ENCODE results near the gene IGSF9. TPM values are rescaled to one million over a fixed set of nuclear protein-coding genes. Genes with fewer than 3 reads are reported as not detected.

IGSF9 gene
- total and polyA plus RNA-seq, 2 experiments from 2014 or later: 10.3 to 27.6 TPM

GRCh38 chr1:159978107-159978398, 32.6 kb upstream of the IGSF9 start (continued):
- TF ChIP-seq ZNF462 (CRISPR knock-in tag; IDR thresholded peaks at IDR 0.05): no peak

GRCh38 chr1:159977364-159978106, 32.1 kb upstream of the IGSF9 start:
- Histone ChIP-seq H3K9me2 (ENCODE audit: insufficient read depth) (0 out of 2 replicates have a peak, but pooled peaks cover 5% of the 10 kb centered on the region), H3K4me2 (no peak overlapping the region), H3K4me3 (no peak overlapping the region), H2AFZ (no peak overlapping the region), H4K20me1 (replicated peaks; ENCODE audit: insufficient read depth) (no peaks in the 10 kb centered on the region), H3K36me3 (ENCODE audit: insufficient read depth) (no peaks in the 10 kb centered on the region), H3K4me1 (ENCODE audit: insufficient read depth) (no peaks in the 10 kb centered on the region), H3K27ac (ENCODE audit: low read depth) (no peak overlapping the region), H3K27me3 (ENCODE audit: insufficient read depth) (peaks cover 3% of the 10 kb centered on the region; the same call in 1 of the 2 replicates), H3K79me2 (replicated peaks; ENCODE audit: insufficient read depth) (no peaks in the 10 kb centered on the region), H3F3A (replicated peaks; ENCODE audit: low read depth) (no peaks in the 10 kb centered on the region)
- DNase-seq (ENCODE audit: low spot score): no peak
- Mint-ChIP-seq H3K36me3 (ENCODE audit: low read depth) (no peaks in the 10 kb centered on the region), H3K9me3 (no peaks in the 10 kb centered on the region), H3K27me3 (ENCODE audit: insufficient read depth, low read depth, poor library complexity) (peaks cover 5% of the 10 kb centered on the region), H3K27ac (no peak overlapping the region), H3K4me3 (no peak overlapping the region), H3K4me1 (no peaks in the 10 kb centered on the region)
- ATAC-seq: no peak
- no peak for TF ChIP-seq ZNF462 (CRISPR knock-in tag; IDR thresholded peaks at IDR 0.05)
- TF ChIP-seq ETS1 (IDR thresholded peaks at IDR 0.05): no peak
- no peak for TF ChIP-seq STAT1 (IDR thresholded peaks at IDR 0.05; ENCODE audit: unreplicated experiment)
